Type B pancreatic cell (in vitro differentiated cells): Measurements from ENCODE around the gene UGT1A9. TPM values are rescaled to one million over a fixed set of nuclear protein-coding genes. Genes with fewer than 3 reads are reported as not detected.
"Not testable (repeated sequence)": the region's sequence is repeated elsewhere in the genome, so short reads cannot be mapped to it uniquely, and the experiment has no call there.

Experiments used
- DNase-seq: peaks from one replicate; pipeline ENCODE4 v3.0.0; 2021; ENCODE audit warnings: mixed read lengths; ENCODE audit not compliant: unreplicated experiment; ENCODE audit errors: extremely low spot score
- H3K27ac Mint-ChIP-seq: 2 replicates; pipeline ENCODE4 v1.8.0; 2021; ENCODE audit warnings: mild to moderate bottlenecking, mixed read lengths
- H3K27me3 Mint-ChIP-seq: 2 replicates; pipeline ENCODE4 v1.8.0; 2021; ENCODE audit warnings: mixed read lengths
- H3K36me3 Mint-ChIP-seq: 2 replicates; pipeline ENCODE4 v1.8.0; 2021; ENCODE audit warnings: mixed read lengths
- H3K4me1 Mint-ChIP-seq: one replicate; pipeline ENCODE4 v1.8.0; 2021; ENCODE audit warnings: mixed read lengths; ENCODE audit not compliant: unreplicated experiment
- H3K4me3 Mint-ChIP-seq: 2 replicates; pipeline ENCODE4 v1.8.0; 2021; ENCODE audit warnings: mild to moderate bottlenecking, mixed read lengths
- H3K9me3 Mint-ChIP-seq: 2 replicates; pipeline ENCODE4 v1.8.0; 2021; ENCODE audit warnings: mixed read lengths
- total RNA-seq: library from RNA; stranded (reverse); gene quantifications from 2 replicates; pipeline ENCODE4 v1.2.1, GENCODE V29; 2021; ENCODE audit warnings: low replicate concordance
- TF ChIP-seq, protein P1 (sequence below): fragments of 200-600 bp; sonication (generic); conservative IDR thresholded peaks from 2 replicates; pipeline ENCODE4 v1.5.0; 2021; ENCODE audit warnings: antibody characterized with exemption, mild to moderate bottlenecking

The UGT1A9 gene
- total RNA-seq, 1 donor from 2014 or later = not detected

DNA sequence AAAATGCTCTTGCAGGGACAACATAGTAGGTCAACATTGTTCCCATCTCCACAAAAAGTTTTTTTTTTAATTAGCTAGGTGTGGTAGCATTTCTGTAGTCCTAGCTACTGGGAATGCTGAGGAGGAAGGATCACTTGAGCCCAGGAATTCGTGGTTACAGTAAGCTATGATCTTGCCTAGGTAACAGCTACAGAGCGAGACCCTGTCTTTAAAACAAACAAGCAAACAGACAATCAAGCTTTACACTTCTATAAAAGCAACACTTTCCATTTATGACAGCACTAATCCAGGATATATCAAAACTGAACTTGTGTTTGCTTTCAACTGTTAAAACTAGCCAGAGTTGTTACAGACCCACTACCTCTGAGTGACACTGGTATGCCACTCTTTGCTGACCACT, 69.2 kb downstream of the UGT1A9 start:
- TF ChIP-seq, protein P1, sequence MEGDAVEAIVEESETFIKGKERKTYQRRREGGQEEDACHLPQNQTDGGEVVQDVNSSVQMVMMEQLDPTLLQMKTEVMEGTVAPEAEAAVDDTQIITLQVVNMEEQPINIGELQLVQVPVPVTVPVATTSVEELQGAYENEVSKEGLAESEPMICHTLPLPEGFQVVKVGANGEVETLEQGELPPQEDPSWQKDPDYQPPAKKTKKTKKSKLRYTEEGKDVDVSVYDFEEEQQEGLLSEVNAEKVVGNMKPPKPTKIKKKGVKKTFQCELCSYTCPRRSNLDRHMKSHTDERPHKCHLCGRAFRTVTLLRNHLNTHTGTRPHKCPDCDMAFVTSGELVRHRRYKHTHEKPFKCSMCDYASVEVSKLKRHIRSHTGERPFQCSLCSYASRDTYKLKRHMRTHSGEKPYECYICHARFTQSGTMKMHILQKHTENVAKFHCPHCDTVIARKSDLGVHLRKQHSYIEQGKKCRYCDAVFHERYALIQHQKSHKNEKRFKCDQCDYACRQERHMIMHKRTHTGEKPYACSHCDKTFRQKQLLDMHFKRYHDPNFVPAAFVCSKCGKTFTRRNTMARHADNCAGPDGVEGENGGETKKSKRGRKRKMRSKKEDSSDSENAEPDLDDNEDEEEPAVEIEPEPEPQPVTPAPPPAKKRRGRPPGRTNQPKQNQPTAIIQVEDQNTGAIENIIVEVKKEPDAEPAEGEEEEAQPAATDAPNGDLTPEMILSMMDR = no peak
- no peak overlapping the region for H3K27ac Mint-ChIP-seq
- no peaks in the 10 kb centered on the region for H3K9me3 Mint-ChIP-seq
- no peaks in the 10 kb centered on the region for H3K36me3 Mint-ChIP-seq
- no peak for DNase-seq
- H3K27me3 Mint-ChIP-seq = peaks cover 29% of the 10 kb centered on the region
- H3K4me1 Mint-ChIP-seq = no peaks in the 10 kb centered on the region
- no peak overlapping the region for H3K4me3 Mint-ChIP-seq

DNA sequence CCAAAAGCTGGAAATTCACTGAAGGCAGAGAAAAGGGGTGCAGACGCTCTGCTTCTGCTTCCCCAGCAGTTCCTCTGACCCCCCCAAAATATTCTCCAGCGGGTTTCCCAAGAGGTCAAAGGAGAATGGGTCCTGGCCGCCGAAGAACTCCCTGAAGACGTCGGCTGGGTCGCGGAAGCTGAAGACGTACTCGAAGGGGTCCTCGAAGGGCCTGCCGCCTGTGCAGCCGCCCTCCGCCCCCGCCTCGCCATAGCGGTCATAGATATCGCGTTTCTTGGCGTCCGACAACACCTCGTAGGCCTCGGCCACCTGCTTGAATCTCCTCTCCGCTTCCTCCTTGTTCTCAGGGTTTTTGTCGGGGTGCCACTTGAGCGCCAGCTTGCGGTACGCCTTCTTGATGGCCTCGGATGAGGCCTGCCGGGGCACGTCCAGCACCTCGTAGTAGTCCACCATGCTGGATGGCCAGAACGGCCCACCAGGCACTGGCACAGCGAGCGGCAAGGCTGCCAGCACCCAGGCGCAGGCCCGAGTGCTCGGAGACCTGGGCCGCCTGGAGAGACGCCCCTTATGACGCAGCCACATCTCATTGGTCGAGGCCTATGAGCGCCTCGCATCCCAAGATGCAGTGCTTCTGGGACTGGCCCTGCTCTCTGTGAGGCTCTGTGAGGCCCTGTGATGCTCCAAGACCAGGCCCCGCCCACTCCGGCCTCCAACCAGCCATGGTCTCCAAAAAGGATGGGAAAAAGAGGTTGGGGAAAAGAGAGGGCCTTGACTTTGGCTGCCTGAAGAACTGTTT, 72.0 kb downstream of the UGT1A9 start:
- peaks cover 26% of the 10 kb centered on the region for H3K27me3 Mint-ChIP-seq
- no peak overlapping the region for H3K27ac Mint-ChIP-seq
- DNase-seq = no peak

DNA sequence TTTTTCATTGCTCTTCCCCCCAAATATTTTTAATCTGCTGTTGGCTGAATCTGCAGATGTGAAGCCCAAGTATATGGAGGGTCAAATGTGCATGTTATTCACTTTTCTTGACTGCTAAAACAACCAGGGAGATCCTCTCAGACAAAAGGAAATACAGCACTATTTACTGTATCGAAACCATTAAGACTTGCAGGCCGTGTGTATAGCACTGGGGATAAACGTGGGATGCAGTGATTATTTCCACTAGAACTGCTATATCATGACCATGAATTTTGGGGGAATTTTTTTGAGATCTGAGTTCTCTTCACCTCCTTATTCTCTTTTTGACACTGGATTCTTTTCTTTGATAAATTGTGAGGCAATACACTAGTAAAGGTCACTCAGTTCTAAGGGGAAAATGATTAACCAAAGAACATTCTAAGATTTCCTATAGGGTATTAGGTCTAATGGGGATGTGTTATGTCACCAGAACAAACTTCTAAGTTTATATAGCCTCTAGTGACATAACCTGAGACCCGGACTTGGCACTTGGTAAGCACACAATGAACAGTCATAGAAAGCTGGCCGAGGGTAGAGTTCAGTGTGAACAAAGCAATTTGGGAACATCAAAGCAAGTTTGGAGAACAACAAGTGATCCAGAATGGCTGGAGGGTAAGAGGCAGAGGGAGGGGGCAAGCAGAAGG, 73.5 kb downstream of the UGT1A9 start:
- no peak overlapping the region for H3K27ac Mint-ChIP-seq
- no peaks in the 10 kb centered on the region for H3K4me1 Mint-ChIP-seq
- H3K27me3 Mint-ChIP-seq = peaks cover 24% of the 10 kb centered on the region
- DNase-seq = no peak
- H3K4me3 Mint-ChIP-seq = no peak overlapping the region
- H3K36me3 Mint-ChIP-seq = no peaks in the 10 kb centered on the region
- no peaks in the 10 kb centered on the region for H3K9me3 Mint-ChIP-seq
- TF ChIP-seq, protein P1 = no peak

More for the DNA sequence above, 72.0 kb downstream of the UGT1A9 start:
- TF ChIP-seq, protein P1 = no peak
- Mint-ChIP-seq H3K9me3 (no peaks in the 10 kb centered on the region), H3K4me1 (no peaks in the 10 kb centered on the region), H3K4me3 (no peak overlapping the region), H3K36me3 (no peaks in the 10 kb centered on the region)

DNA sequence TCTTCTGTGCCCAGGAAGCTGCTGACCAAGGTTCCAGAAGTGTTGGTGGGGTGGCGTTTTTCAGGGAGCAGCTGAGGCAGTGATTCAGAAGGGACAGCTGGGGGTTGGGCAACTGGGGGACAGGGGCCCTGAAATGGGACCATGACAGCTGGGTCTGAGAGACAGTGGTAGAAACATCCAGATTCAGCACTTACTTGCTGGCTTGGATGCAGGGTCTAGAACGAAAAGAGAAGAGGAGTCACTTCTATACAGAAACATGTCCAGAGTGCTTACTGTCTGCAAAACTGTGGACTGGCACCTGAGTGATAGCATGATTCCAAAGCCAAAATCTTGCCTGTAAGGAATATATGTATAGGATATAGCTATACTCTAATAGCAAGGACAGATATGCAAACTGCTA, 74.1 kb downstream of the UGT1A9 start:
- not testable (repeated sequence) for H3K27ac Mint-ChIP-seq, H3K4me3 Mint-ChIP-seq, H3K4me1 Mint-ChIP-seq, H3K36me3 Mint-ChIP-seq, DNase-seq, H3K9me3 Mint-ChIP-seq
- H3K27me3 Mint-ChIP-seq = peaks cover 20% of the 10 kb centered on the region

DNA sequence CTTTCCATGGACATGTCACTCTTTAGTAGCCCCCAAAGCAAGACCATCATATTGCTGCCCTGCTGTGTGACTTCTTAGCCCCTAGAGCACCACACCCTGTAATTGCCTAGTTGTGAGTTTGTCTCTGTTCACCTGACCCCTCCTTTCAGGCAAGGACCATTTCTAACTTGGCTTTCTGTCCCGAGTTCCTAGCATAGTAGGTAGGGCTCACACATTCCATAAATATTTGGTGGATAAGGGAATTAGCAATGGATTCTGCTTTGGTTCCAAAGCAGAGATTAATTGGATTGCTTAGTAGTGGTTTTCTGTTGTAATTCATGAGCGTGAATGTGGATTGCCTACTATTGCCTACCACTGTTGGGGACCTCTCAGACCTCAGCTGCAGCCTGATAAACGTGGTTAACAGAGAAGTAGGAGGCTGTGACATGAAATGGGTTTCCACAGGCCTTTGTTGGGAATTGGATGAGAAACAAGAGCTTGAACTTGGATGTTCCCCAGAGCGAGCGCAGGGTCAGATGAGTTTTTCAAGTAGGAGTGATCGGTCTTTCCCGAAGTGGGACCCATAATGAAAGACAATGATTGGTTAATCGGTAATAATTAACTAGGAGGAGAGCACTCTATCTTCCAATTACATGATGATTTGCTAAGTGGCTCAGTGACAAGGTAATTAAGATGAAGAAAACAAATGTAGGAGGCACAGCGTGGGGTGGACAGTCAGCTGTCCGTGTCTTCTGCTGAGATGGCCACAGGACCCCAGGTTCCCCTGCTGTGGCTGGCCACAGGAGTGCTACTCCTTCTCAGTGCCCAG, 75.0 kb downstream of the UGT1A9 start:
- Mint-ChIP-seq H3K4me3 (no peak overlapping the region), H3K4me1 (no peaks in the 10 kb centered on the region), H3K36me3 (no peaks in the 10 kb centered on the region), H3K9me3 (no peaks in the 10 kb centered on the region), H3K27me3 (peaks cover 14% of the 10 kb centered on the region), H3K27ac (no peak overlapping the region)
- TF ChIP-seq, protein P1 = no peak
- no peak for DNase-seq

DNA sequence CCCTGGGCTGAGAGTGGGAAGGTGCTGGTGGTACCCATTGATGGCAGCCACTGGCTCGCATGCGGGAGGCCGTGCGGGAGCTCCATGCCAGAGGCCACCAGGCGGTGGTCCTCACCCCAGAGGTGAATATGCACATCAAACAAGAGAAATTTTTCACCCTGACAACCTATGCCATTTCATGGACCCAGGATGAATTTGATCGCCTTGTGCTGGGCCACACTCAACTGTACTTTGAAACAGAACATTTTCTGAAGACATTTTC, 75.5 kb downstream of the UGT1A9 start:
- Mint-ChIP-seq H3K9me3 (no peaks in the 10 kb centered on the region), H3K27me3 (peaks cover 14% of the 10 kb centered on the region), H3K27ac (no peak overlapping the region), H3K4me1 (no peaks in the 10 kb centered on the region), H3K36me3 (no peaks in the 10 kb centered on the region), H3K4me3 (no peak overlapping the region)
- no peak for DNase-seq
- TF ChIP-seq, protein P1 = no peak

DNA sequence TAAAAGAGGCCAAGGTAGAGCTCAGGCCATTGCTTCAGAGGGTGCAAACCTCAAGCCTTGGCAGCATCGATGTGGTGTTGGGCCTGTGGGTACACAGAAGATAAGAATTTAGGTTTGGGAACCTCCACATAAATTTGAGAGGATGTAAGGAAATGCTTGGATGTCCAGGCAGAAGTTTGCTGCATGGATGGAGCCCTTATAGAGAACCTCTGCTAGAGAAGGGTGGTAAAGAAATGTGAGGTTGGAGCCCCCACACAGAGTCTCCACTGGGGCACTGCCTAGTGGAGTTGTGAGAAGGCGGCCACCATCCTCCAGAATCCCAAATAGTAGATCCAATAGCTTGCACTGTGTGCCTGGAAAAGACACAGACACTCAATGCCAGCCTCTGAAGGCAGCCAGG, 79.0 kb downstream of the UGT1A9 start:
- not testable (repeated sequence) for H3K4me1 Mint-ChIP-seq, H3K36me3 Mint-ChIP-seq, DNase-seq, H3K27ac Mint-ChIP-seq, H3K4me3 Mint-ChIP-seq, H3K9me3 Mint-ChIP-seq
- H3K27me3 Mint-ChIP-seq = peaks cover 11% of the 10 kb centered on the region

DNA sequence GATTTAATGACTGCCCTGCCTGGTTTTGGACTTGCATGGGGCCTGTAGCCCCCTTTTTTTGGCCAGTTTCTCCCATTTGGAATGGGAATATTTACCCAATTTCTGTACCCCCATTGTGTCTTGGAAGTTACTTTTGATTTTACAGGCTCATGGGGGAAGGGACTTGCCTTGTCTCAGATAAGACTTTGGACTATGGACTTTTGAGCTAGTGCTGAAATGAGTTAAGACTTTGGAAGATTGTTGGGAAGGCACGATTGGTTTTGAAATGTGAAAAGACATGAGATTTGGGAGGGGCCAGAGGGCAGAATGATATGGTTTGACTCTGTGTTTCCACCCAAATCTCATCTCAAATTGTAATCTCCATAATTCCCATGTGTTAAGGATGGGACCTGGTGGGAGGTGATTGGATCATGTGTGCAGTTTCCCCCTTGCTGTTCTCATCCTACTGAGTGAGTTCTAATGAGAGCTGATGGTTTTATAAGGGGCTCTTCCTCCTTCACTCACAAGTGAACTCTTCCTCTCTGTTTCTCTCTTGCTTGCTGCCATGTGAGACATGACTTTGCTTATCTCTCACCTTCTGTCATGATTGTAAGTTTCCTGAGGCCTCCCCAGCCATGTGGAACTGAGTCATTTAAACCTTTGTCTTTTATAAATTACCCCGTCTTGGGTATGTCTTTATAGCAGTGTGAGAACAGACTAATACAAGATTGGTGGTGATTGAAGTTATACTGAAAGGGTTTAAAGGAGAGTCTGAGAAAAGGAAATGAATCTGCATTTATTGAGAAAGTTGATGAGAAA, 79.7 kb downstream of the UGT1A9 start:
- not testable (repeated sequence) for H3K27me3 Mint-ChIP-seq

More for the DNA sequence above, 79.7 kb downstream of the UGT1A9 start:
- not testable (repeated sequence) for H3K4me1 Mint-ChIP-seq, DNase-seq, H3K9me3 Mint-ChIP-seq, H3K36me3 Mint-ChIP-seq, H3K4me3 Mint-ChIP-seq, H3K27ac Mint-ChIP-seq
